ENCODE data around the gene FMO2.
"Not testable (repeated sequence)": the region's sequence is repeated elsewhere in the genome, so short reads cannot be mapped to it uniquely, and the experiment has no call there.

FMO2 gene

GRCh38 chr1:171220081-171220420 lies 35.0 kb downstream of the FMO2 start:
- DNase-seq, result no peak

GRCh38 chr1:171220581-171221054 lies 35.5 kb downstream of the FMO2 start:
- no peak for DNase-seq

GRCh38 chr1:171221665-171222591 lies 36.8 kb downstream of the FMO2 start:
- DNase-seq, result no peak

GRCh38 chr1:171222936-171223335 lies 37.8 kb downstream of the FMO2 start:
- DNase-seq, result no peak

GRCh38 chr1:171224257-171224656 lies 39.2 kb downstream of the FMO2 start:
- DNase-seq, result not testable (repeated sequence)

- DNase-seq, result peak; percentile 77
Observed at GRCh38 chr1:171226747-171227370, 41.8 kb downstream of the FMO2 start.

GRCh38 chr1:171231326-171231725 lies 46.2 kb downstream of the FMO2 start:
- DNase-seq, result no peak

GRCh38 chr1:171233183-171233582 lies 48.1 kb downstream of the FMO2 start:
- no peak for DNase-seq

GRCh38 chr1:171236231-171236630 lies 51.1 kb downstream of the FMO2 start:
- DNase-seq, result peak; percentile 66

GRCh38 chr1:171243878-171244277 lies 58.8 kb downstream of the FMO2 start:
- DNase-seq, result no peak

- DNase-seq, result peak; percentile 66
Observed at GRCh38 chr1:171245458-171246064, 60.5 kb downstream of the FMO2 start.

GRCh38 chr1:171247501-171247900 lies 62.4 kb downstream of the FMO2 start:
- no peak for DNase-seq

- DNase-seq, result no peak
Observed at GRCh38 chr1:171248302-171248701, 63.2 kb downstream of the FMO2 start, which contains the start of gene FMO1. Gene FMO1, plus strand, starts transcription at chr1:171248494. Its CDS starts 9,594 bp downstream, at chr1:171258088.

- no peak for DNase-seq
Observed at GRCh38 chr1:171248841-171249240, 63.7 kb downstream of the FMO2 start.

GRCh38 chr1:171250263-171250662 lies 65.2 kb downstream of the FMO2 start:
- DNase-seq, result no peak

GRCh38 chr1:171251042-171251951 lies 66.2 kb downstream of the FMO2 start:
- peak; percentile 76 for DNase-seq

GRCh38 chr1:171251952-171252300 lies 66.8 kb downstream of the FMO2 start:
- DNase-seq, result no peak

GRCh38 chr1:171252482-171252881 lies 67.4 kb downstream of the FMO2 start:
- no peak for DNase-seq

- no peak for DNase-seq
Observed at GRCh38 chr1:171254859-171255258, 69.8 kb downstream of the FMO2 start.

- peak; percentile 20 for DNase-seq
Observed at GRCh38 chr1:171256940-171257606, 72.0 kb downstream of the FMO2 start.

GRCh38 chr1:171257607-171258076 lies 72.5 kb downstream of the FMO2 start:
- DNase-seq, result no peak

GRCh38 chr1:171258429-171258828 lies 73.3 kb downstream of the FMO2 start:
- no peak for DNase-seq

Data from hematopoietic multipotent progenitor cell treated with erythropoietin and hydrocortisone succinate and interleukin-3 and kit ligand, for 4 days (in vitro differentiated cells).